ENCODE results near the gene SNHG17.

- TF ChIP-seq CTCF (IDR thresholded peaks at IDR 0.05): no peak
- no peak for TF ChIP-seq POLR2A (IDR thresholded peaks at IDR 0.05)
Measured at GRCh38 chr20:38441916-38442315, 6.8 kb upstream of the SNHG17 start.

Data from uterus (tissue), 2 donors.